Osteocyte (in vitro differentiated cells): ENCODE data around the gene P2RX7. TPM values are rescaled to one million over a fixed set of nuclear protein-coding genes. Genes with fewer than 3 reads are reported as not detected.
"Not testable (repeated sequence)": the region's sequence is repeated elsewhere in the genome, so short reads cannot be mapped to it uniquely, and the experiment has no call there.

Experiments
- DNase-seq: peaks from one replicate; pipeline ENCODE4 v3.0.0; 2021; ENCODE audit warnings: mixed read lengths; ENCODE audit not compliant: unreplicated experiment; ENCODE audit errors: extremely low spot score
- H3K27ac Mint-ChIP-seq: one replicate; pipeline ENCODE4 v1.8.0; 2021; ENCODE audit warnings: mild to moderate bottlenecking, mixed read lengths; ENCODE audit not compliant: unreplicated experiment
- H3K27me3 Mint-ChIP-seq: one replicate; pipeline ENCODE4 v1.8.0; 2021; ENCODE audit warnings: mixed read lengths; ENCODE audit not compliant: unreplicated experiment
- H3K36me3 Mint-ChIP-seq: one replicate; pipeline ENCODE4 v1.8.0; 2021; ENCODE audit warnings: mixed read lengths; ENCODE audit not compliant: unreplicated experiment
- H3K4me1 Mint-ChIP-seq: one replicate; pipeline ENCODE4 v1.8.0; 2021; ENCODE audit warnings: mixed read lengths; ENCODE audit not compliant: unreplicated experiment
- H3K4me3 Mint-ChIP-seq: one replicate; pipeline ENCODE4 v1.8.0; 2021; ENCODE audit warnings: mild to moderate bottlenecking, moderate library complexity, mixed read lengths; ENCODE audit not compliant: unreplicated experiment
- H3K9me3 Mint-ChIP-seq: one replicate; pipeline ENCODE4 v1.8.0; 2021; ENCODE audit warnings: mixed read lengths; ENCODE audit not compliant: unreplicated experiment
- CTCF ChIP-seq: fragments of 200-600 bp; sonication (generic); IDR thresholded peaks from 2 replicates; pipeline ENCODE4 v1.5.0; 2021; ENCODE audit warnings: antibody characterized with exemption, mild to moderate bottlenecking, moderate library complexity
- total RNA-seq: library from RNA; stranded (reverse); gene quantifications from 2 replicates; pipeline ENCODE4 v1.2.1, GENCODE V29; 2021

Gene P2RX7
- total RNA-seq, 1 donor from 2014 or later: 0.30 TPM

- Mint-ChIP-seq H3K9me3 (peaks cover 6% of the 10 kb centered on the region), H3K4me3 (no peak overlapping the region), H3K27ac (no peak overlapping the region), H3K27me3 (peaks cover 70% of the 10 kb centered on the region), H3K4me1 (no peaks in the 10 kb centered on the region), H3K36me3 (no peaks in the 10 kb centered on the region)
- TF ChIP-seq CTCF: no peak
- no peak for DNase-seq
Observed at GRCh38 chr12:121158085-121158484, 25.4 kb downstream of the P2RX7 start.

GRCh38 chr12:121158728-121159351 is 26.2 kb downstream of the P2RX7 start:
- not testable (repeated sequence) for H3K27ac Mint-ChIP-seq, H3K9me3 Mint-ChIP-seq, H3K36me3 Mint-ChIP-seq, H3K4me3 Mint-ChIP-seq, DNase-seq, H3K4me1 Mint-ChIP-seq
- H3K27me3 Mint-ChIP-seq: peaks cover 70% of the 10 kb centered on the region

GRCh38 chr12:121159467-121160307 is 27.0 kb downstream of the P2RX7 start:
- H3K27ac Mint-ChIP-seq: no peak overlapping the region
- no peak for TF ChIP-seq CTCF
- H3K4me3 Mint-ChIP-seq: no peak overlapping the region
- H3K36me3 Mint-ChIP-seq: no peaks in the 10 kb centered on the region
- no peaks in the 10 kb centered on the region for H3K4me1 Mint-ChIP-seq
- no peak for DNase-seq
- H3K9me3 Mint-ChIP-seq: peaks cover 6% of the 10 kb centered on the region
- peaks cover 63% of the 10 kb centered on the region for H3K27me3 Mint-ChIP-seq

GRCh38 chr12:121162384-121162783 is 29.7 kb downstream of the P2RX7 start:
- H3K27ac Mint-ChIP-seq: no peak overlapping the region
- H3K27me3 Mint-ChIP-seq: peaks cover 49% of the 10 kb centered on the region
- H3K4me1 Mint-ChIP-seq: no peaks in the 10 kb centered on the region
- TF ChIP-seq CTCF: no peak
- DNase-seq: no peak
- peaks cover 6% of the 10 kb centered on the region for H3K9me3 Mint-ChIP-seq
- no peaks in the 10 kb centered on the region for H3K36me3 Mint-ChIP-seq
- no peak overlapping the region for H3K4me3 Mint-ChIP-seq

- Mint-ChIP-seq H3K36me3 (no peaks in the 10 kb centered on the region), H3K4me3 (no peak overlapping the region), H3K27me3 (peaks cover 43% of the 10 kb centered on the region), H3K9me3 (peaks cover 5% of the 10 kb centered on the region), H3K4me1 (no peaks in the 10 kb centered on the region), H3K27ac (no peak overlapping the region)
- no peak for DNase-seq
- TF ChIP-seq CTCF: no peak
Observed at GRCh38 chr12:121162985-121163384, 30.3 kb downstream of the P2RX7 start.

- not testable (repeated sequence) for H3K27ac Mint-ChIP-seq, H3K36me3 Mint-ChIP-seq, DNase-seq, H3K4me3 Mint-ChIP-seq, H3K9me3 Mint-ChIP-seq, H3K4me1 Mint-ChIP-seq
- H3K27me3 Mint-ChIP-seq: peaks cover 27% of the 10 kb centered on the region
Observed at GRCh38 chr12:121164839-121165238, 32.2 kb downstream of the P2RX7 start.
